ENCODE measurements around the gene BAD.

BAD gene

GRCh38 chr11:64284962-64285884, 758 bp upstream of the BAD start, which contains the start of gene GPR137:
TSS of gene GPR137 (plus strand) at chr11:64285848. CDS start at chr11:64286525, 677 bp downstream.
- Histone ChIP-seq H3K9me3 (ENCODE audit: insufficient read depth, low read depth, low read length) (no peaks in the 10 kb centered on the region), H3K27ac (ENCODE audit: low read depth, low read length) (peak within 1 kb of the TSS; percentile 76; the same call in 1 of the 2 replicates), H3K9ac (ENCODE audit: low read depth, low read length) (peak within 1 kb of the TSS; percentile 71), H3K36me3 (ENCODE audit: insufficient read depth, low read length) (peaks cover 3% of the 10 kb centered on the region; the same call in 1 of the 2 replicates), H3K27me3 (ENCODE audit: insufficient read depth, low read length) (peaks cover 22% of the 10 kb centered on the region), H3K4me3 (ENCODE audit: low read length) (peak within 1 kb of the TSS; percentile 71), H3K4me1 (ENCODE audit: insufficient read depth, low read length) (0 out of 2 replicates have a peak, but pooled peaks cover 6% of the 10 kb centered on the region)
- WGBS, result under 1% methylated on average over 102 of the region's 102 CpGs

GRCh38 chr11:64283092-64283491, 1.4 kb downstream of the BAD start:
- 92% methylated on average over 3 of the region's 3 CpGs for WGBS
- Histone ChIP-seq H3K4me1 (ENCODE audit: insufficient read depth, low read length) (0 out of 2 replicates have a peak, but pooled peaks cover 6% of the 10 kb centered on the region), H3K9ac (ENCODE audit: low read depth, low read length) (no peak overlapping the region), H3K9me3 (ENCODE audit: insufficient read depth, low read depth, low read length) (no peaks in the 10 kb centered on the region), H3K27ac (ENCODE audit: low read depth, low read length) (no peak overlapping the region), H3K27me3 (ENCODE audit: insufficient read depth, low read length) (peaks cover 11% of the 10 kb centered on the region; the same call in 1 of the 2 replicates), H3K4me3 (ENCODE audit: low read length) (no peak overlapping the region), H3K36me3 (ENCODE audit: insufficient read depth, low read length) (peaks cover 10% of the 10 kb centered on the region; the same call in 1 of the 2 replicates)

GRCh38 chr11:64281957-64282770, 2.3 kb downstream of the BAD start:
- Histone ChIP-seq H3K9ac (ENCODE audit: low read depth, low read length) (no peak overlapping the region), H3K27ac (ENCODE audit: low read depth, low read length) (no peak overlapping the region)
- 95% methylated on average over 22 of the region's 22 CpGs for WGBS

GRCh38 chr11:64278576-64279190, 5.8 kb downstream of the BAD start:
- Histone ChIP-seq H3K9me3 (ENCODE audit: insufficient read depth, low read depth, low read length) (no peaks in the 10 kb centered on the region), H3K36me3 (ENCODE audit: insufficient read depth, low read length) (peaks cover 28% of the 10 kb centered on the region), H3K9ac (ENCODE audit: low read depth, low read length) (no peak overlapping the region), H3K4me1 (ENCODE audit: insufficient read depth, low read length) (0 out of 2 replicates have a peak, but pooled peaks cover 9% of the 10 kb centered on the region), H3K4me3 (ENCODE audit: low read length) (no peak overlapping the region), H3K27ac (ENCODE audit: low read depth, low read length) (no peak overlapping the region), H3K27me3 (ENCODE audit: insufficient read depth, low read length) (no peaks in the 10 kb centered on the region)
- WGBS, result 84% methylated on average over 8 of the region's 8 CpGs

More at GRCh38 chr11:64281957-64282770, 2.3 kb downstream of the BAD start:
- H3K4me3 ChIP-seq (ENCODE audit: low read length), result no peak overlapping the region
- H3K4me1 ChIP-seq (ENCODE audit: insufficient read depth, low read length), result 0 out of 2 replicates have a peak, but pooled peaks cover 6% of the 10 kb centered on the region
- H3K27me3 ChIP-seq (ENCODE audit: insufficient read depth, low read length), result peaks cover 11% of the 10 kb centered on the region; the same call in 1 of the 2 replicates
- peaks cover 15% of the 10 kb centered on the region; the same call in 1 of the 2 replicates for H3K36me3 ChIP-seq (ENCODE audit: insufficient read depth, low read length)
- H3K9me3 ChIP-seq (ENCODE audit: insufficient read depth, low read depth, low read length), result no peaks in the 10 kb centered on the region

- Histone ChIP-seq H3K36me3 (ENCODE audit: insufficient read depth, low read length) (peaks cover 25% of the 10 kb centered on the region), H3K4me1 (ENCODE audit: insufficient read depth, low read length) (peaks cover 11% of the 10 kb centered on the region; the same call in 1 of the 2 replicates), H3K27me3 (ENCODE audit: insufficient read depth, low read length) (no peaks in the 10 kb centered on the region), H3K9me3 (ENCODE audit: insufficient read depth, low read depth, low read length) (no peaks in the 10 kb centered on the region), H3K27ac (ENCODE audit: low read depth, low read length) (no peak overlapping the region), H3K9ac (ENCODE audit: low read depth, low read length) (no peak overlapping the region), H3K4me3 (ENCODE audit: low read length) (no peak overlapping the region)
- WGBS, result 88% methylated on average over 17 of the region's 17 CpGs
Observed at GRCh38 chr11:64276653-64277431, 7.6 kb downstream of the BAD start.

GRCh38 chr11:64275841-64276240, 8.6 kb downstream of the BAD start:
- Histone ChIP-seq H3K27ac (ENCODE audit: low read depth, low read length) (no peak overlapping the region), H3K9ac (ENCODE audit: low read depth, low read length) (no peak overlapping the region)

GRCh38 chr11:64275031-64275800, 9.2 kb downstream of the BAD start:
- WGBS, result 84% methylated on average over 15 of the region's 15 CpGs
- H3K27ac ChIP-seq (ENCODE audit: low read depth, low read length), result no peak overlapping the region

More at GRCh38 chr11:64275841-64276240, 8.6 kb downstream of the BAD start:
- H3K4me3 ChIP-seq (ENCODE audit: low read length), result no peak overlapping the region
- no peaks in the 10 kb centered on the region for H3K9me3 ChIP-seq (ENCODE audit: insufficient read depth, low read depth, low read length)
- H3K4me1 ChIP-seq (ENCODE audit: insufficient read depth, low read length), result peaks cover 12% of the 10 kb centered on the region; the same call in 1 of the 2 replicates
- H3K36me3 ChIP-seq (ENCODE audit: insufficient read depth, low read length), result peaks cover 24% of the 10 kb centered on the region
- H3K27me3 ChIP-seq (ENCODE audit: insufficient read depth, low read length), result no peaks in the 10 kb centered on the region
- WGBS, result 77% methylated on average over 2 of the region's 2 CpGs

GRCh38 chr11:64269540-64270220, 14.8 kb downstream of the BAD start:
- peaks cover 7% of the 10 kb centered on the region; the same call in 1 of the 2 replicates for H3K4me1 ChIP-seq (ENCODE audit: insufficient read depth, low read length)
- peaks cover 19% of the 10 kb centered on the region for H3K36me3 ChIP-seq (ENCODE audit: insufficient read depth, low read length)
- WGBS, result under 1% methylated on average over 58 of the region's 58 CpGs
- peak overlapping the region; percentile 89 for H3K9ac ChIP-seq (ENCODE audit: low read depth, low read length)
- no peaks in the 10 kb centered on the region for H3K9me3 ChIP-seq (ENCODE audit: insufficient read depth, low read depth, low read length)
- no peaks in the 10 kb centered on the region for H3K27me3 ChIP-seq (ENCODE audit: insufficient read depth, low read length)
- peak overlapping the region; percentile 95 for H3K27ac ChIP-seq (ENCODE audit: low read depth, low read length)
- peak overlapping the region; percentile 86 for H3K4me3 ChIP-seq (ENCODE audit: low read length)

More at GRCh38 chr11:64275031-64275800, 9.2 kb downstream of the BAD start:
- no peak overlapping the region for H3K4me3 ChIP-seq (ENCODE audit: low read length)
- no peaks in the 10 kb centered on the region for H3K9me3 ChIP-seq (ENCODE audit: insufficient read depth, low read depth, low read length)
- no peak overlapping the region for H3K9ac ChIP-seq (ENCODE audit: low read depth, low read length)
- H3K27me3 ChIP-seq (ENCODE audit: insufficient read depth, low read length), result no peaks in the 10 kb centered on the region
- peaks cover 12% of the 10 kb centered on the region; the same call in 1 of the 2 replicates for H3K4me1 ChIP-seq (ENCODE audit: insufficient read depth, low read length)
- H3K36me3 ChIP-seq (ENCODE audit: insufficient read depth, low read length), result peaks cover 24% of the 10 kb centered on the region

GRCh38 chr11:64268893-64269539, 15.4 kb downstream of the BAD start:
- 3% methylated on average over 34 of the region's 34 CpGs for whole genome bisulfite sequencing
- peaks cover 7% of the 10 kb centered on the region; the same call in 1 of the 2 replicates for H3K4me1 ChIP-seq (ENCODE audit: insufficient read depth, low read length)
- peak overlapping the region; percentile 85 for H3K9ac ChIP-seq (ENCODE audit: low read depth, low read length)
- no peaks in the 10 kb centered on the region for H3K9me3 ChIP-seq (ENCODE audit: insufficient read depth, low read depth, low read length)
- peak overlapping the region; percentile 86 for H3K4me3 ChIP-seq (ENCODE audit: low read length)
- H3K27ac ChIP-seq (ENCODE audit: low read depth, low read length), result peak overlapping the region; percentile 95
- peaks cover 26% of the 10 kb centered on the region for H3K36me3 ChIP-seq (ENCODE audit: insufficient read depth, low read length)
- no peaks in the 10 kb centered on the region for H3K27me3 ChIP-seq (ENCODE audit: insufficient read depth, low read length)

Data from HUES64 (cell line).